ENCODE data around the gene CLDN10.

DNA sequence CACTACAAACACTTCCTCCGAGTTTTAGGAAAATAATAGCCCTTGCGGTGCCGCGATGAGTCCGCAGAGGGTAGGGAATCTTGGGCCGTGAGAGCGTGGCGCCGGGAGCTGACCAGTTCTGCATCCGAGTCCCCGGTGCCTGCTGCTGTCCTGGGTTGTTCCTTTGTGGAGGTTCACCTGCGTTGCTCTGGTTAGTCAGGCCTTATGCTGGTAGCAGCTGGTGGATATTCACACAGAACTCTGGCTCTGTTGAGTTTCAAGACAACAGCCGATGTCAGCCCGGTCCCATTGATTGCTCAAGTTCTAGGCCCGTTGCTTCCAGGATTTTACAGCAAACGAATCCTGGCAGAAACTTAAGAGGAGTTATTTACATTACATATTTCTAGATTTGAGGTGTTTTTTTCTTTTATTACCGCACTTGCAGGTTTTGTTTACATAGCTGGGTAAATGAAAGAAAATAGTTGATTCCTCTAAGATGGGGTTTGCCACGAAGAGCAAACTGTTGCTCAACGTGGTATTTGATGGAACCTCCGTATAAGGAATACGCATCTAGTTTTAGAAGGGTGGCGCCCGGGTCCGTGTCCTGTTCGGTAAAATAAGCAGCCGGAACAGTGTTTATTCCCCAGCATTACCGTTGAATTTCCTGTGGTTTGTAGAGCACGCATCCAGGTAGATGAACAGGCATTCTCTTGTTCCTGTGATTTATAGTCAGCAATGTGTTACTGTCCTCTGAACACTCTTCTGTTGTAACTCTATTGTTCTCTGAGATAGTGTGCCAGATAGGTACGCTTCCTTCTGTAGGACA lies 1.3 kb downstream of the CLDN10 start:
- no peak for TF ChIP-seq POLR2A (IDR thresholded peaks at IDR 0.05)
- TF ChIP-seq, protein P1, sequence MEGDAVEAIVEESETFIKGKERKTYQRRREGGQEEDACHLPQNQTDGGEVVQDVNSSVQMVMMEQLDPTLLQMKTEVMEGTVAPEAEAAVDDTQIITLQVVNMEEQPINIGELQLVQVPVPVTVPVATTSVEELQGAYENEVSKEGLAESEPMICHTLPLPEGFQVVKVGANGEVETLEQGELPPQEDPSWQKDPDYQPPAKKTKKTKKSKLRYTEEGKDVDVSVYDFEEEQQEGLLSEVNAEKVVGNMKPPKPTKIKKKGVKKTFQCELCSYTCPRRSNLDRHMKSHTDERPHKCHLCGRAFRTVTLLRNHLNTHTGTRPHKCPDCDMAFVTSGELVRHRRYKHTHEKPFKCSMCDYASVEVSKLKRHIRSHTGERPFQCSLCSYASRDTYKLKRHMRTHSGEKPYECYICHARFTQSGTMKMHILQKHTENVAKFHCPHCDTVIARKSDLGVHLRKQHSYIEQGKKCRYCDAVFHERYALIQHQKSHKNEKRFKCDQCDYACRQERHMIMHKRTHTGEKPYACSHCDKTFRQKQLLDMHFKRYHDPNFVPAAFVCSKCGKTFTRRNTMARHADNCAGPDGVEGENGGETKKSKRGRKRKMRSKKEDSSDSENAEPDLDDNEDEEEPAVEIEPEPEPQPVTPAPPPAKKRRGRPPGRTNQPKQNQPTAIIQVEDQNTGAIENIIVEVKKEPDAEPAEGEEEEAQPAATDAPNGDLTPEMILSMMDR (IDR thresholded peaks at IDR 0.05 in 8 of 11, conservative IDR thresholded peaks at IDR 0.05 in 3 of 11), result no peak
